Measurements from ENCODE around the gene PLTP.

Gene PLTP

GRCh38 chr20:45866454-45866853 is 45.5 kb downstream of the PLTP start:
- no peak overlapping the region for H3K27ac ChIP-seq (ENCODE audit: low read length)
- H3K36me3 ChIP-seq (ENCODE audit: insufficient read depth, low read length) = no peaks in the 10 kb centered on the region
- no peaks in the 10 kb centered on the region for H3K79me2 ChIP-seq (ENCODE audit: insufficient read depth, low read length)
- ATAC-seq (ENCODE audit: insufficient read depth, low read depth) (no peak), DNase-seq (no peak)
- no peaks in the 10 kb centered on the region for H4K20me1 ChIP-seq (ENCODE audit: insufficient read depth, low read length)
- TF ChIP-seq EZH2 (IDR thresholded peaks at IDR 0.05; ENCODE audit: borderline replicate concordance, low read depth, low read length, severe bottlenecking) (no peak), CTCF (IDR thresholded peaks at IDR 0.05; ENCODE audit: borderline replicate concordance, extremely low read depth, low read length, poor library complexity, severe bottlenecking) (no peak)
- H3K9ac ChIP-seq (ENCODE audit: low read depth, low read length) = no peak overlapping the region
- no peaks in the 10 kb centered on the region for H3K4me1 ChIP-seq (ENCODE audit: insufficient read depth, low read length)
- no peak overlapping the region for H2AFZ ChIP-seq (ENCODE audit: low read depth, low read length)
- H3K4me3 ChIP-seq (ENCODE audit: low read depth in 1 of 2, low read length in 2 of 2) = no peak overlapping the region
- no peaks in the 10 kb centered on the region for H3K9me3 ChIP-seq (ENCODE audit: insufficient read depth, low read length, severe bottlenecking)
- H3K4me2 ChIP-seq (ENCODE audit: insufficient read depth, low read length) = no peak overlapping the region
- no peaks in the 10 kb centered on the region for H3K27me3 ChIP-seq (ENCODE audit: insufficient read depth, low read length, poor library complexity)

- Histone ChIP-seq H3K27ac (ENCODE audit: low read length) (no peak overlapping the region), H3K4me1 (ENCODE audit: insufficient read depth, low read length) (peaks cover 8% of the 10 kb centered on the region), H2AFZ (ENCODE audit: low read depth, low read length) (no peak overlapping the region), H3K9me3 (ENCODE audit: insufficient read depth, low read length, severe bottlenecking) (no peaks in the 10 kb centered on the region), H3K4me2 (ENCODE audit: insufficient read depth, low read length) (no peak overlapping the region), H3K9ac (ENCODE audit: low read depth, low read length) (no peak overlapping the region), H4K20me1 (ENCODE audit: insufficient read depth, low read length) (no peaks in the 10 kb centered on the region), H3K79me2 (ENCODE audit: insufficient read depth, low read length) (peaks cover 8% of the 10 kb centered on the region), H3K27me3 (ENCODE audit: insufficient read depth, low read length, poor library complexity) (no peaks in the 10 kb centered on the region), H3K36me3 (ENCODE audit: insufficient read depth, low read length) (no peaks in the 10 kb centered on the region), H3K4me3 (ENCODE audit: low read depth in 1 of 2, low read length in 2 of 2) (no peak overlapping the region)
- no peak for DNase-seq
- no peak for TF ChIP-seq CTCF (IDR thresholded peaks at IDR 0.05; ENCODE audit: borderline replicate concordance, extremely low read depth, low read length, poor library complexity, severe bottlenecking)
- no peak for TF ChIP-seq EZH2 (IDR thresholded peaks at IDR 0.05; ENCODE audit: borderline replicate concordance, low read depth, low read length, severe bottlenecking)
- no peak for ATAC-seq (ENCODE audit: insufficient read depth, low read depth)
Measured at GRCh38 chr20:45863543-45864470, 48.1 kb downstream of the PLTP start.

GRCh38 chr20:45861221-45862075 is 50.5 kb downstream of the PLTP start:
- Histone ChIP-seq H3K79me2 (ENCODE audit: insufficient read depth, low read length) (peaks cover 28% of the 10 kb centered on the region), H3K36me3 (ENCODE audit: insufficient read depth, low read length) (peaks cover 3% of the 10 kb centered on the region; the same call in 1 of the 2 replicates), H3K27ac (ENCODE audit: low read length) (no peak overlapping the region), H3K9me3 (ENCODE audit: insufficient read depth, low read length, severe bottlenecking) (no peaks in the 10 kb centered on the region), H3K4me2 (ENCODE audit: insufficient read depth, low read length) (no peak overlapping the region), H2AFZ (ENCODE audit: low read depth, low read length) (no peak overlapping the region), H3K4me1 (ENCODE audit: insufficient read depth, low read length) (peaks cover 24% of the 10 kb centered on the region), H3K27me3 (ENCODE audit: insufficient read depth, low read length, poor library complexity) (no peaks in the 10 kb centered on the region), H3K9ac (ENCODE audit: low read depth, low read length) (no peak overlapping the region), H4K20me1 (ENCODE audit: insufficient read depth, low read length) (no peaks in the 10 kb centered on the region), H3K4me3 (ENCODE audit: low read depth in 1 of 2, low read length in 2 of 2) (no peak overlapping the region)
- ATAC-seq (ENCODE audit: insufficient read depth, low read depth) (no peak), DNase-seq (no peak)
- TF ChIP-seq CTCF (IDR thresholded peaks at IDR 0.05; ENCODE audit: borderline replicate concordance, extremely low read depth, low read length, poor library complexity, severe bottlenecking) (no peak), EZH2 (IDR thresholded peaks at IDR 0.05; ENCODE audit: borderline replicate concordance, low read depth, low read length, severe bottlenecking) (no peak)

Data from DND-41 (cell line).